Right atrium auricular region (tissue), 2 donors: ENCODE data around the gene GOLM1. TPM values are rescaled to one million over a fixed set of nuclear protein-coding genes. Genes with fewer than 3 reads are reported as not detected.

Source experiments
- DNase-seq: peaks from one replicate; pipeline ENCODE4 v3.0.0-alpha.2; 2019; ENCODE audit warnings: low spot score
- H3K27ac ChIP-seq, 2 donors: fragments of 200-600 bp; sonication (generic); 1 replicate in 1 of 2; 2 replicates in 1 of 2; pipeline ENCODE4 v1.5.1; 2016 to 2019
- H3K27me3 ChIP-seq, 2 donors: fragments of 200-600 bp; sonication (generic); one replicate each; pipeline versions ENCODE4 v1.5.1 to v1.6.0; 2017 to 2019
- H3K36me3 ChIP-seq: fragments of 200-600 bp; sonication (generic); one replicate; pipeline ENCODE4 v1.5.1; 2016
- H3K4me1 ChIP-seq, 2 donors: fragments of 200-600 bp; sonication (generic); one replicate each; pipeline versions ENCODE4 v1.5.1 to v1.6.0; 2017 to 2019
- H3K4me3 ChIP-seq, 2 donors: fragments of 200-600 bp; sonication (generic); 1 replicate in 1 of 2; 2 replicates in 1 of 2; pipeline ENCODE4 v1.5.1; 2017 to 2019; ENCODE audit warnings: mild to moderate bottlenecking in 1 of 2, moderate library complexity in 1 of 2
- H3K9me3 ChIP-seq, 2 donors: fragments of 200-600 bp; sonication (generic); one replicate each; pipeline ENCODE4 v1.5.1; 2019
- CTCF ChIP-seq, 2 donors: fragments of 200-600 bp; sonication (generic); IDR thresholded peaks; one replicate each; pipeline ENCODE4 v1.5.1; 2019; ENCODE audit warnings: antibody characterized with exemption in 2 of 2
- total RNA-seq, 2 donors: library from RNA; depleted of rRNA; stranded (reverse); fragments of >200 nt; gene quantifications; one replicate each; pipeline ENCODE4 v1.1.0, GENCODE V29; 2016

GOLM1 gene
- total RNA-seq, 2 donors from 2014 or later: 4.9 to 12.4 TPM

GRCh38 chr9:86073839-86074238, 25.5 kb downstream of the GOLM1 start:
- no peak for TF ChIP-seq CTCF (IDR thresholded peaks at IDR 0.05)
- DNase-seq: no peak

GRCh38 chr9:86072394-86072877, 26.9 kb downstream of the GOLM1 start:
- Histone ChIP-seq H3K4me3 (no peak overlapping the region), H3K27me3 (no peaks in the 10 kb centered on the region), H3K9me3 (no peaks in the 10 kb centered on the region), H3K27ac (no peak overlapping the region), H3K36me3 (no peaks in the 10 kb centered on the region), H3K4me1 (no peaks in the 10 kb centered on the region)
- no peak for TF ChIP-seq CTCF (IDR thresholded peaks at IDR 0.05)
- DNase-seq: no peak

More at GRCh38 chr9:86073839-86074238, 25.5 kb downstream of the GOLM1 start:
- H3K4me3 ChIP-seq: no peak overlapping the region
- no peaks in the 10 kb centered on the region for H3K27me3 ChIP-seq
- H3K9me3 ChIP-seq: no peaks in the 10 kb centered on the region
- no peaks in the 10 kb centered on the region for H3K4me1 ChIP-seq
- H3K36me3 ChIP-seq: no peaks in the 10 kb centered on the region
- no peak overlapping the region for H3K27ac ChIP-seq

- H3K9me3 ChIP-seq: no peaks in the 10 kb centered on the region
- no peaks in the 10 kb centered on the region for H3K36me3 ChIP-seq
- no peak overlapping the region for H3K27ac ChIP-seq
- TF ChIP-seq CTCF (IDR thresholded peaks at IDR 0.05): no peak
- no peaks in the 10 kb centered on the region for H3K4me1 ChIP-seq
- H3K4me3 ChIP-seq: no peak overlapping the region
- DNase-seq: no peak
- H3K27me3 ChIP-seq: no peaks in the 10 kb centered on the region
Measured at GRCh38 chr9:86069206-86069869, 30.0 kb downstream of the GOLM1 start.

GRCh38 chr9:86064220-86064619, 35.1 kb downstream of the GOLM1 start:
- DNase-seq: no peak
- no peak for TF ChIP-seq CTCF (IDR thresholded peaks at IDR 0.05)
- Histone ChIP-seq H3K4me3 (no peak overlapping the region), H3K4me1 (no peaks in the 10 kb centered on the region), H3K36me3 (no peaks in the 10 kb centered on the region), H3K27me3 (no peaks in the 10 kb centered on the region), H3K27ac (no peak overlapping the region), H3K9me3 (no peaks in the 10 kb centered on the region)

GRCh38 chr9:86062845-86063693, 36.3 kb downstream of the GOLM1 start:
- no peak overlapping the region for H3K27ac ChIP-seq
- H3K4me3 ChIP-seq: no peak overlapping the region
- no peak for TF ChIP-seq CTCF (IDR thresholded peaks at IDR 0.05)
- H3K27me3 ChIP-seq: no peaks in the 10 kb centered on the region
- no peaks in the 10 kb centered on the region for H3K9me3 ChIP-seq
- no peak for DNase-seq
- H3K4me1 ChIP-seq: no peaks in the 10 kb centered on the region
- H3K36me3 ChIP-seq: no peaks in the 10 kb centered on the region
